SK-N-SH (cell line): ENCODE data around the gene SMAD2. TPM values are rescaled to one million over a fixed set of nuclear protein-coding genes. Genes with fewer than 3 reads are reported as not detected.

Experiments
- CTCF ChIA-PET: fragments of 300-600, 350-600 bp; formaldehyde crosslinking; extraction: SDS; loops from one replicate; lab custom pipeline; 2021; lab: Yijun Ruan, JAX
- POLR2A ChIA-PET: fragments of 350-600 bp; sonication (Branson Sonifier 250); formaldehyde crosslinking; extraction: SDS; loops from one replicate; lab custom pipeline; 2020; ENCODE audit warnings: antibody characterized with exemption, inconsistent platforms; lab: Yijun Ruan, JAX
- DNase-seq: peaks from one replicate; pipeline ENCODE4 v3.0.0; 2012
- H2AFZ ChIP-seq: fragments of 200-600 bp; sonication (generic); 2 replicates; pipeline ENCODE4 v1.8.1; 2016; ENCODE audit warnings: antibody characterized with exemption, mild to moderate bottlenecking, low read depth
- H3F3A ChIP-seq: fragments of 200-600 bp; sonication (generic); replicated peaks from 2 replicates; pipeline ENCODE3; 2016; ENCODE audit warnings: antibody characterized with exemption, mild to moderate bottlenecking; ENCODE audit not compliant: insufficient read depth
- H3K27ac ChIP-seq, 2 experiments: fragments of 200-500 bp in 1 of 2; fragments of 200-600 bp in 1 of 2; sonication (Bioruptor generic) in 1 of 2; sonication (generic), shearing (Covaris generic) in 1 of 2; 2 replicates each; pipeline versions ENCODE4 v1.5.1 to v1.6.1; 2014 to 2016; ENCODE audit warnings: low read depth in 2 of 2, inconsistent platforms in 1 of 2, low read length in 1 of 2, mild to moderate bottlenecking in 1 of 2, mixed read lengths in 1 of 2
- H3K27me3 ChIP-seq: fragments of 200-600 bp; sonication (generic), shearing (Covaris generic); 2 replicates; pipeline ENCODE4 v1.6.1; 2016; ENCODE audit warnings: mixed run types; ENCODE audit not compliant: insufficient read depth
- H3K36me3 ChIP-seq, 2 experiments: fragments of 200-500 bp in 1 of 2; fragments of 200-600 bp in 1 of 2; sonication (Bioruptor generic) in 1 of 2; sonication (generic) in 1 of 2; replicated peaks in 1 of 2; 2 replicates each; pipeline versions ENCODE3 to v1.5.1; 2014 to 2016; ENCODE audit warnings: low read length in 1 of 2, mild to moderate bottlenecking in 1 of 2; ENCODE audit not compliant: insufficient read depth in 2 of 2, control insufficient read depth in 1 of 2
- H3K4me1 ChIP-seq, 2 experiments: fragments of 200-500 bp in 1 of 2; fragments of 200-600 bp in 1 of 2; sonication (Bioruptor generic) in 1 of 2; sonication (generic), shearing (Covaris generic) in 1 of 2; 2 replicates each; pipeline versions ENCODE4 v1.5.1 to v1.6.1; 2014 to 2016; ENCODE audit warnings: low read depth in 1 of 2, low read length in 1 of 2, mixed run types in 1 of 2; ENCODE audit not compliant: insufficient read depth in 2 of 2, control insufficient read depth in 1 of 2
- H3K4me2 ChIP-seq: fragments of 200-600 bp; sonication (generic), shearing (Covaris generic); 2 replicates; pipeline ENCODE4 v1.6.1; 2017; ENCODE audit warnings: mixed run types
- H3K4me3 ChIP-seq, 2 experiments: fragments of 200-500 bp in 1 of 2; fragments of 200-600 bp in 1 of 2; sonication (Bioruptor generic) in 1 of 2; sonication (generic), shearing (Covaris generic) in 1 of 2; 2 replicates each; pipeline versions ENCODE4 v1.5.1 to v1.8.1; 2014 to 2016; ENCODE audit warnings: low read depth in 2 of 2, inconsistent platforms in 1 of 2, low read length in 1 of 2, mild to moderate bottlenecking in 1 of 2, mixed read lengths in 1 of 2, moderate library complexity in 1 of 2
- H3K79me2 ChIP-seq: fragments of 200-600 bp; sonication (generic); 2 replicates; pipeline ENCODE4 v1.8.1; 2017; ENCODE audit warnings: mild to moderate bottlenecking; ENCODE audit not compliant: insufficient read depth
- H3K9ac ChIP-seq: fragments of 200-600 bp; sonication (generic); 2 replicates; pipeline ENCODE4 v1.6.1; 2017; ENCODE audit warnings: mixed run types
- H3K9me2 ChIP-seq: fragments of 200-600 bp; sonication (generic); 2 replicates; pipeline ENCODE4 v1.6.1; 2017; ENCODE audit warnings: mixed run types
- H3K9me3 ChIP-seq: fragments of 200-600 bp; sonication (generic); 2 replicates; pipeline ENCODE4 v1.6.1; 2017; ENCODE audit warnings: mixed run types, mild to moderate bottlenecking, moderate library complexity
- H4K20me1 ChIP-seq: fragments of 200-600 bp; sonication (generic); 2 replicates; pipeline ENCODE4 v1.6.1; 2017; ENCODE audit warnings: mild to moderate bottlenecking, mixed run types; ENCODE audit not compliant: insufficient read depth
- CHD2 ChIP-seq: fragments of 150-350 bp; IDR thresholded peaks from 2 replicates; pipeline ENCODE4 v1.6.1; 2018; ENCODE audit warnings: low read length; ENCODE audit not compliant: partially characterized antibody
- ELF1 ChIP-seq: IDR thresholded peaks from 2 replicates; pipeline ENCODE4 v1.4.0; 2012
- EP300 ChIP-seq, 2 experiments: IDR thresholded peaks; 2 replicates each; pipeline versions ENCODE4 v1.4.0 to v1.6.1; 2012; ENCODE audit warnings: borderline replicate concordance in 1 of 2, low read depth in 1 of 2, low read length in 1 of 2
- FOSL2 ChIP-seq: IDR thresholded peaks from 2 replicates; pipeline ENCODE4 v1.4.0; 2012; ENCODE audit warnings: low read depth, mild to moderate bottlenecking, moderate library complexity, borderline replicate concordance
- FOXJ3 ChIP-seq: sonication (generic); formaldehyde crosslinking; IDR thresholded peaks from 2 replicates; pipeline ENCODE4 v1.5.1; 2020; ENCODE audit warnings: mild to moderate bottlenecking, missing genetic modification reagents
- GATA2 ChIP-seq: sonication (generic); formaldehyde crosslinking; IDR thresholded peaks from 2 replicates; pipeline ENCODE4 v1.5.0; 2020; ENCODE audit warnings: mild to moderate bottlenecking, missing genetic modification reagents
- JUND ChIP-seq: IDR thresholded peaks from 2 replicates; pipeline ENCODE4 v1.4.0; 2012
- MEF2A ChIP-seq: IDR thresholded peaks from 2 replicates; pipeline ENCODE4 v1.4.0; 2012; ENCODE audit warnings: low read depth, borderline replicate concordance
- MXI1 ChIP-seq: IDR thresholded peaks from 2 replicates; pipeline ENCODE4 v1.6.1; 2012; ENCODE audit warnings: mild to moderate bottlenecking, low read depth, low read length, improper control_type of control experiment
- NRF1 ChIP-seq: IDR thresholded peaks from 2 replicates; pipeline ENCODE4 v1.6.1; 2012; ENCODE audit warnings: low read depth, mild to moderate bottlenecking, low read length
- PBX3 ChIP-seq: IDR thresholded peaks from 2 replicates; pipeline ENCODE4; 2012
- POLR2AphosphoS5 ChIP-seq: IDR thresholded peaks from 2 replicates; pipeline ENCODE4 v1.6.1; 2012; ENCODE audit warnings: low read depth, low read length
- RAD21 ChIP-seq: IDR thresholded peaks from 2 replicates; pipeline ENCODE4 v1.6.1; 2012; ENCODE audit warnings: mild to moderate bottlenecking, low read length
- RXRA ChIP-seq: IDR thresholded peaks from 2 replicates; pipeline ENCODE4 v1.4.0; 2012; ENCODE audit warnings: low read depth, mild to moderate bottlenecking, borderline replicate concordance
- SIN3A ChIP-seq: IDR thresholded peaks from 2 replicates; pipeline ENCODE4 v1.6.1; 2012; ENCODE audit warnings: low read depth, mild to moderate bottlenecking, low read length, moderate library complexity, borderline replicate concordance
- SMC3 ChIP-seq: IDR thresholded peaks from 2 replicates; pipeline ENCODE4 v1.6.1; 2012; ENCODE audit warnings: low read depth, low read length, improper control_type of control experiment
- TCF12 ChIP-seq: IDR thresholded peaks from 2 replicates; pipeline ENCODE4 v1.4.0; 2012
- TEAD4 ChIP-seq: IDR thresholded peaks from 2 replicates; pipeline ENCODE4 v1.4.0; 2012; ENCODE audit warnings: mild to moderate bottlenecking, borderline replicate concordance; ENCODE audit not compliant: insufficient read depth
- ZBTB33 ChIP-seq: IDR thresholded peaks from 2 replicates; pipeline ENCODE4 v1.4.0; 2012; ENCODE audit warnings: low read depth, borderline replicate concordance
- WGBS: methylation state at CpG from one replicate; pipeline ENCODE4 v1.1.6; 2017; ENCODE audit warnings: low lambda C conversion rate; 5-methylcytosine and 5-hydroxymethylcytosine counted together
- polyA plus RNA-seq, 3 experiments: library from polyadenylated mRNA; depleted of rRNA; stranded (reverse); fragments of >200 nt; gene quantifications; 2 replicates each; pipeline ENCODE4 v1.2.3, GENCODE V29; 2012
- TF ChIP-seq, protein P1 (sequence below): fragments of 150-350 bp; IDR thresholded peaks from 2 replicates; pipeline ENCODE4 v1.6.1; 2017; ENCODE audit warnings: antibody characterized with exemption, low read length, low read depth, borderline replicate concordance

SMAD2 gene
- polyA plus RNA-seq, 1 of the 3 experiments (the other 2 are of a cell fraction), result 36.3 TPM

- Histone ChIP-seq H3K9me2 (no peaks in the 10 kb centered on the region), H4K20me1 (no peaks in the 10 kb centered on the region), H3K4me2 (no peak overlapping the region), H3K4me3 (no peak overlapping the region), H3K9me3 (no peaks in the 10 kb centered on the region), H3K27ac (no peak overlapping the region), H3K9ac (no peak overlapping the region), H3K4me1 (peaks cover 0 to 20% of the 10 kb centered on the region in 2 experiments; a peak in 1 of 4 replicates), H3F3A (no peaks in the 10 kb centered on the region), H3K79me2 (no peaks in the 10 kb centered on the region), H3K27me3 (no peaks in the 10 kb centered on the region; the same call in 1 of the 2 replicates), H3K36me3 (no peaks in the 10 kb centered on the region), H2AFZ (no peak overlapping the region)
- ChIA-PET CTCF (no interaction called here), POLR2A (no interaction called here)
- DNase-seq, result peak; percentile 40
- no peak for TF ChIP-seq SMC3
- no peak for TF ChIP-seq TCF12
- TF ChIP-seq TEAD4, result no peak
- TF ChIP-seq JUND, result no peak
- no peak for TF ChIP-seq MEF2A
- TF ChIP-seq NRF1, result no peak
- TF ChIP-seq ZBTB33, result no peak
- TF ChIP-seq FOSL2, result no peak
- 32% methylated on average over 7 of the region's 7 CpGs for WGBS
These were observed 135.0 kb downstream of the SMAD2 start for GRCh38 chr18:47795434-47795814.

DNA sequence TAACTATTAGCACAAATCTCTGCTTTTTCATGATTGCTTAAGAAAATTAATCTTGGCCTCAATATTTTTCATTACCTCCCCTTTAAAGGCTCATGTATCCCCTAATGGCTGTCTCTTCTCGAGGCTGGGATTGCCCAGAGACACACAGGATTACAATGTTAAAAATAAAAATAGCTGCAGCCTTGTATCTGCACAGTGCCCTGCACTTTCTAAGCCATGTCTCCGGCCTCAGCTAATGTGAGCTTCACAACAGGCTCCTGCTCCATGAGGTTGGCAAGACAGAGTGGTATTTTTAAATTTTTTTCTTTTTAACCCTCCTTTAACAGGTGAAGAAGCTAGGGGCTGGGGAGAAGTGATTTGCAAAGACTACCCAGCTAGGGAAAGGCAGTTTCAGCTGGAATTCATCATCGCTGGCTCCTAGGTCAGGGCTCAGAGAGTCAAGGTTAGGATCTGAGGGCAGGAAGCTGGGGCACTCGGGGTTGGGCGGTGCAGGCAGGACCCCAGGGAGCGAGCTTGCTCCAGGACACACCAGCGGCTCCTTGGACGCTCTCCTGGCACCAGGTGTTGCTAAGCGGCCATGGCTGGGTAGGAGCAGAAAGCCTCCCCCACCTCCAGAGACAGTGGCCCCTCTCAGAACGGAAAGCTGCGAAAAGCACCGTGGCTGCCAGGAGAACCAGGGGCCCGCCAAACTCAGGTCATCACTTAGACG lies 135.6 kb downstream of the SMAD2 start:
- Histone ChIP-seq H3K9me3 (no peaks in the 10 kb centered on the region), H2AFZ (no peak overlapping the region)
- CTCF ChIA-PET, result no interaction called here

More for the DNA sequence above, 135.6 kb downstream of the SMAD2 start:
- 64% methylated on average over 10 of the region's 14 CpGs for WGBS
- H3K27ac ChIP-seq, result no peak overlapping the region
- POLR2A ChIA-PET, result no interaction called here
- H3K4me1 ChIP-seq, result peaks cover 0 to 15% of the 10 kb centered on the region in 2 experiments; a peak in 1 of 4 replicates
- H3K9me2 ChIP-seq, result no peaks in the 10 kb centered on the region
- H3F3A ChIP-seq, result no peaks in the 10 kb centered on the region
- H3K36me3 ChIP-seq, result no peaks in the 10 kb centered on the region
- no peak for DNase-seq
- no peak overlapping the region for H3K4me3 ChIP-seq
- TF ChIP-seq EP300 (IDR thresholded peaks at IDR 0.05; ENCODE audit: borderline replicate concordance in 1 of 2, low read depth in 1 of 2, low read length in 1 of 2) (no peak), MEF2A (no peak), POLR2AphosphoS5 (no peak), MXI1 (no peak), FOXJ3 (CRISPR knock-in tag) (no peak), FOSL2 (no peak), PBX3 (no peak), ZBTB33 (no peak), NRF1 (no peak), ELF1 (no peak), SIN3A (no peak), RAD21 (no peak), RXRA (no peak), GATA2 (CRISPR knock-in tag) (no peak), CHD2 (no peak)
- TF ChIP-seq, protein P1, sequence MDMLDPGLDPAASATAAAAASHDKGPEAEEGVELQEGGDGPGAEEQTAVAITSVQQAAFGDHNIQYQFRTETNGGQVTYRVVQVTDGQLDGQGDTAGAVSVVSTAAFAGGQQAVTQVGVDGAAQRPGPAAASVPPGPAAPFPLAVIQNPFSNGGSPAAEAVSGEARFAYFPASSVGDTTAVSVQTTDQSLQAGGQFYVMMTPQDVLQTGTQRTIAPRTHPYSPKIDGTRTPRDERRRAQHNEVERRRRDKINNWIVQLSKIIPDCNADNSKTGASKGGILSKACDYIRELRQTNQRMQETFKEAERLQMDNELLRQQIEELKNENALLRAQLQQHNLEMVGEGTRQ, result no peak
- H3K9ac ChIP-seq, result no peak overlapping the region
- no peaks in the 10 kb centered on the region for H4K20me1 ChIP-seq
- no peak overlapping the region for H3K4me2 ChIP-seq
- no peaks in the 10 kb centered on the region; the same call in 1 of the 2 replicates for H3K27me3 ChIP-seq
- no peaks in the 10 kb centered on the region for H3K79me2 ChIP-seq
